K562 (cell line): ENCODE data around the gene ZNF775. TPM values are rescaled to one million over a fixed set of nuclear protein-coding genes. Genes with fewer than 3 reads are reported as not detected.
A peak's percentile ranks its signal among the peaks of the same experiment; 100 is the strongest.

ENCODE experiments used
- DIDO1 ChIP-seq: fragments of 450-650 bp; IDR thresholded peaks from 2 replicates; pipeline ENCODE4 v1.6.1; 2016; ENCODE audit warnings: low read depth, missing biosample characterization, missing genetic modification characterization
- EHMT2 ChIP-seq: fragments of 450-650 bp; IDR thresholded peaks from 2 replicates; pipeline ENCODE4 v1.6.1; 2018; ENCODE audit warnings: antibody characterized with exemption
- HDAC2 ChIP-seq: fragments of 450-650 bp; IDR thresholded peaks from 2 replicates; pipeline ENCODE4 v1.6.1; 2016; ENCODE audit warnings: mild to moderate bottlenecking
- RBBP5 ChIP-seq: fragments of 200-600 bp; sonication (generic); IDR thresholded peaks from 2 replicates; pipeline ENCODE4 v1.6.1; 2012; ENCODE audit warnings: borderline replicate concordance, mild to moderate bottlenecking, low read length, control low read depth, inconsistent platforms; ENCODE audit not compliant: insufficient read depth, poor library complexity, severe bottlenecking
- SMARCB1 ChIP-seq: IDR thresholded peaks from 2 replicates; pipeline ENCODE4 v1.6.1; 2011; ENCODE audit warnings: improper control_type of control experiment, low read depth; ENCODE audit not compliant: insufficient read length
- ZFP36 ChIP-seq: fragments of 150-350 bp; IDR thresholded peaks from 2 replicates; pipeline ENCODE4 v1.6.1; 2018; ENCODE audit warnings: low read length, low read depth; ENCODE audit not compliant: partially characterized antibody
- polyA plus RNA-seq, 8 experiments: library from polyadenylated mRNA; depleted of rRNA in 4 of 8; stranded (reverse) in 5 of 8; unstranded in 3 of 8; fragments of >200 nt; fragmentation: Nextera tagmentation in 2 of 8; fragmentation: Illumina TruSeq in 1 of 8; extraction: Ambion mirVana in 2 of 8; extraction: Trizol in 1 of 8; gene quantifications; 2 replicates each; pipeline versions ENCODE4 v1.2.1 to v1.2.3, GENCODE V29; 2011 to 2014; ENCODE audit warnings: inconsistent platforms in 1 of 8, missing spikeins in 1 of 8
- total RNA-seq, 7 experiments: library from RNA; depleted of rRNA in 6 of 7; stranded (reverse); fragments of >200 nt in 6 of 7; fragmentation: Illumina TruSeq in 2 of 7; extraction: Trizol in 2 of 7; gene quantifications; 2 replicates each; pipeline versions ENCODE4 v1.2.1 to v1.2.3, GENCODE V29; 2011 to 2021; ENCODE audit warnings: low replicate concordance in 1 of 7
- TF ChIP-seq, protein P1 (sequence below), 2 experiments: fragments of 450-650 bp; formaldehyde crosslinking in 1 of 2; IDR thresholded peaks; 2 replicates each; pipeline versions ENCODE4 v1.4.0 to v1.6.1; 2014 to 2020; ENCODE audit warnings: mild to moderate bottlenecking in 2 of 2, borderline replicate concordance in 1 of 2, low read depth in 1 of 2
- TF ChIP-seq, protein P2 (sequence below): fragments of 450-650 bp; IDR thresholded peaks from 2 replicates; pipeline ENCODE4 v1.6.1; 2016
- TF ChIP-seq, protein P3 (sequence below): sonication (generic); formaldehyde crosslinking; IDR thresholded peaks from 2 replicates; pipeline ENCODE4 v1.9.0; 2022; ENCODE audit warnings: mild to moderate bottlenecking, missing genetic modification reagents
- TF ChIP-seq, protein P4 (sequence below), 2 experiments: fragments of 200-800 bp in 1 of 2; sonication (Bioruptor generic) in 1 of 2; sonication (generic) in 1 of 2; formaldehyde crosslinking in 1 of 2; IDR thresholded peaks in 1 of 2; conservative IDR thresholded peaks in 1 of 2; 2 replicates each; pipeline versions ENCODE4 v1.5.0 to v1.6.1; 2016 to 2020; ENCODE audit warnings: missing compliant biosample characterization in 1 of 2, missing genetic modification characterization in 1 of 2, missing genetic modification reagents in 1 of 2
- TF ChIP-seq, protein P5 (sequence below): fragments of 200-800 bp; sonication (Bioruptor generic); IDR thresholded peaks from 2 replicates; pipeline ENCODE4 v1.6.1; 2017; ENCODE audit warnings: missing genetic modification characterization, missing compliant biosample characterization

Gene ZNF775
- total and polyA plus RNA-seq, 9 of the 15 experiments (the other 6 are each of a cell fraction or from before 2014, with no cell fraction given), result 0.04 to 18.7 (median 4.9) TPM

DNA sequence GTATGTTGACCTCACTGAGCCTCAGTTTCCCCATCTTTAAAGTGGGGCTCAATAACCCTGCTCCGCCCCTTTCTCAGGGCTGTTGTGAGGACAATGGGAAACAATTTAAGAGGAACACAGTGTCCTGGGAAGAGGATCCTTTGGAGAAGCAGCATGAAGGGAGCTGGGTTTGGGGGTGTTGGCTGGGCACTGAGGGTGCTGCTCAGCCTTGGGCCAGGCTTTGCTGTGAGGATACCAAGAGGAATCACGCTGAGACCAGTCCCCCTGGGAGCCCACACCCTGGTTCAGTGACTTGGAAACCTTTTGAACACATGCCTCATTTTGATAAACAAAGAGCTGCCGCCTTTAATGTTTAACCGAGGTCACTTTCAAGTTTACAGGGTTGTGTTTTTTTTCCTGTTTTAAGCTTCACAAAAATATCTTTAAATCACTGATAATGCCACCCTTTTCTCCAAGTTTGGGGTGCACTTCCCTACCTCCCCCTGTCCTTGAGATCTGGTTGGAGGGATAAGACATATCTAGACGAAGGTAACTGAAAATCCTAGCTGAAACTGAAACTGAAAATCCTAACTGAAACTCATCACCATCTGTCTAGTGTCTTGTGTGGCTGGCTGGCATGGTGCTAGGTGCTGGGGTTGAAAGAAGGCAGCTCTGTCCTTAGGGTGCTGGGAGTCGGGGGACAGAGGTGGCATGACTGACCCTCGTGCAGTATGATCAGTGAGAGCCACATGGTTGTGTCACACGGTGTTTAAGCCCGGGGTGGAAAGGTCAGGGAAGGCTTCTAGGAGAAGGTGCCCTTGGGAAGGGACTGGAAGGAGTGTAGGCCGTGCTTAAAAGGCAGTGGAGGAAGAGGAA, 27.7 kb downstream of the ZNF775 start (continued):
- TF ChIP-seq, protein P1, sequence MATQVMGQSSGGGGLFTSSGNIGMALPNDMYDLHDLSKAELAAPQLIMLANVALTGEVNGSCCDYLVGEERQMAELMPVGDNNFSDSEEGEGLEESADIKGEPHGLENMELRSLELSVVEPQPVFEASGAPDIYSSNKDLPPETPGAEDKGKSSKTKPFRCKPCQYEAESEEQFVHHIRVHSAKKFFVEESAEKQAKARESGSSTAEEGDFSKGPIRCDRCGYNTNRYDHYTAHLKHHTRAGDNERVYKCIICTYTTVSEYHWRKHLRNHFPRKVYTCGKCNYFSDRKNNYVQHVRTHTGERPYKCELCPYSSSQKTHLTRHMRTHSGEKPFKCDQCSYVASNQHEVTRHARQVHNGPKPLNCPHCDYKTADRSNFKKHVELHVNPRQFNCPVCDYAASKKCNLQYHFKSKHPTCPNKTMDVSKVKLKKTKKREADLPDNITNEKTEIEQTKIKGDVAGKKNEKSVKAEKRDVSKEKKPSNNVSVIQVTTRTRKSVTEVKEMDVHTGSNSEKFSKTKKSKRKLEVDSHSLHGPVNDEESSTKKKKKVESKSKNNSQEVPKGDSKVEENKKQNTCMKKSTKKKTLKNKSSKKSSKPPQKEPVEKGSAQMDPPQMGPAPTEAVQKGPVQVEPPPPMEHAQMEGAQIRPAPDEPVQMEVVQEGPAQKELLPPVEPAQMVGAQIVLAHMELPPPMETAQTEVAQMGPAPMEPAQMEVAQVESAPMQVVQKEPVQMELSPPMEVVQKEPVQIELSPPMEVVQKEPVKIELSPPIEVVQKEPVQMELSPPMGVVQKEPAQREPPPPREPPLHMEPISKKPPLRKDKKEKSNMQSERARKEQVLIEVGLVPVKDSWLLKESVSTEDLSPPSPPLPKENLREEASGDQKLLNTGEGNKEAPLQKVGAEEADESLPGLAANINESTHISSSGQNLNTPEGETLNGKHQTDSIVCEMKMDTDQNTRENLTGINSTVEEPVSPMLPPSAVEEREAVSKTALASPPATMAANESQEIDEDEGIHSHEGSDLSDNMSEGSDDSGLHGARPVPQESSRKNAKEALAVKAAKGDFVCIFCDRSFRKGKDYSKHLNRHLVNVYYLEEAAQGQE (IDR thresholded peaks at IDR 0.05; ENCODE audit: borderline replicate concordance), result no peak
- TF ChIP-seq, protein P1 (CRISPR knock-in tag; IDR thresholded peaks at IDR 0.05; ENCODE audit: low read depth), result no peak; the same call in 1 of the 2 replicates
- TF ChIP-seq RBBP5, result peak; percentile 18
- TF ChIP-seq SMARCB1, result peak; percentile 57
- TF ChIP-seq, protein P2, sequence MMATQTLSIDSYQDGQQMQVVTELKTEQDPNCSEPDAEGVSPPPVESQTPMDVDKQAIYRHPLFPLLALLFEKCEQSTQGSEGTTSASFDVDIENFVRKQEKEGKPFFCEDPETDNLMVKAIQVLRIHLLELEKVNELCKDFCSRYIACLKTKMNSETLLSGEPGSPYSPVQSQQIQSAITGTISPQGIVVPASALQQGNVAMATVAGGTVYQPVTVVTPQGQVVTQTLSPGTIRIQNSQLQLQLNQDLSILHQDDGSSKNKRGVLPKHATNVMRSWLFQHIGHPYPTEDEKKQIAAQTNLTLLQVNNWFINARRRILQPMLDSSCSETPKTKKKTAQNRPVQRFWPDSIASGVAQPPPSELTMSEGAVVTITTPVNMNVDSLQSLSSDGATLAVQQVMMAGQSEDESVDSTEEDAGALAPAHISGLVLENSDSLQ, result 0 out of 2 replicates have a peak, but pooled peaks have one; percentile 7
- TF ChIP-seq, protein P3, sequence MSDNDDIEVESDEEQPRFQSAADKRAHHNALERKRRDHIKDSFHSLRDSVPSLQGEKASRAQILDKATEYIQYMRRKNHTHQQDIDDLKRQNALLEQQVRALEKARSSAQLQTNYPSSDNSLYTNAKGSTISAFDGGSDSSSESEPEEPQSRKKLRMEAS (CRISPR knock-in tag), result peak; percentile 63
- TF ChIP-seq, protein P4, sequence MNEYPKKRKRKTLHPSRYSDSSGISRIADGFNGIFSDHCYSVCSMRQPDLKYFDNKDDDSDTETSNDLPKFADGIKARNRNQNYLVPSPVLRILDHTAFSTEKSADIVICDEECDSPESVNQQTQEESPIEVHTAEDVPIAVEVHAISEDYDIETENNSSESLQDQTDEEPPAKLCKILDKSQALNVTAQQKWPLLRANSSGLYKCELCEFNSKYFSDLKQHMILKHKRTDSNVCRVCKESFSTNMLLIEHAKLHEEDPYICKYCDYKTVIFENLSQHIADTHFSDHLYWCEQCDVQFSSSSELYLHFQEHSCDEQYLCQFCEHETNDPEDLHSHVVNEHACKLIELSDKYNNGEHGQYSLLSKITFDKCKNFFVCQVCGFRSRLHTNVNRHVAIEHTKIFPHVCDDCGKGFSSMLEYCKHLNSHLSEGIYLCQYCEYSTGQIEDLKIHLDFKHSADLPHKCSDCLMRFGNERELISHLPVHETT (CRISPR knock-in tag; conservative IDR thresholded peaks at IDR 0.05 in 1 of 2, IDR thresholded peaks at IDR 0.05 in 1 of 2), result peak in 1 of 2 experiments; percentile 71; a peak in 1 of 4 replicates
- no peak for TF ChIP-seq HDAC2
- 0 out of 2 replicates have a peak, but pooled peaks have one; percentile 19 for TF ChIP-seq EHMT2
- TF ChIP-seq, protein P5, sequence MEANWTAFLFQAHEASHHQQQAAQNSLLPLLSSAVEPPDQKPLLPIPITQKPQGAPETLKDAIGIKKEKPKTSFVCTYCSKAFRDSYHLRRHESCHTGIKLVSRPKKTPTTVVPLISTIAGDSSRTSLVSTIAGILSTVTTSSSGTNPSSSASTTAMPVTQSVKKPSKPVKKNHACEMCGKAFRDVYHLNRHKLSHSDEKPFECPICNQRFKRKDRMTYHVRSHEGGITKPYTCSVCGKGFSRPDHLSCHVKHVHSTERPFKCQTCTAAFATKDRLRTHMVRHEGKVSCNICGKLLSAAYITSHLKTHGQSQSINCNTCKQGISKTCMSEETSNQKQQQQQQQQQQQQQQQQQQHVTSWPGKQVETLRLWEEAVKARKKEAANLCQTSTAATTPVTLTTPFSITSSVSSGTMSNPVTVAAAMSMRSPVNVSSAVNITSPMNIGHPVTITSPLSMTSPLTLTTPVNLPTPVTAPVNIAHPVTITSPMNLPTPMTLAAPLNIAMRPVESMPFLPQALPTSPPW (CRISPR knock-in tag), result peak; percentile 70
- peak; percentile 52 for TF ChIP-seq ZFP36
- TF ChIP-seq DIDO1 (tag), result no peak
